BE2C (cell line): ENCODE results near the gene GPRC5C.

Experiments
- DNase-seq: peaks from one replicate; pipeline ENCODE4 v3.0.0-alpha.2; 2020
- H3K27me3 ChIP-seq: fragments of 250-450 bp; sonication (Bioruptor Pico); 2 replicates; pipeline ENCODE4 v1.5.1; 2020; ENCODE audit warnings: mild to moderate bottlenecking
- H3K36me3 ChIP-seq: fragments of 250-450 bp; sonication (Bioruptor Pico); 2 replicates; pipeline ENCODE4 v1.5.1; 2020; ENCODE audit warnings: mild to moderate bottlenecking
- H3K4me1 ChIP-seq: fragments of 250-450 bp; sonication (Bioruptor Pico); 2 replicates; pipeline ENCODE4 v1.5.1; 2020
- H3K4me3 ChIP-seq: 2 replicates; pipeline ENCODE4 v1.5.1; 2011; ENCODE audit warnings: low read depth, low read length
- H3K9me3 ChIP-seq: fragments of 250-450 bp; sonication (Bioruptor Pico); 2 replicates; pipeline ENCODE4 v1.5.1; 2020
- TF ChIP-seq, protein P1 (sequence below): IDR thresholded peaks from 2 replicates; pipeline ENCODE4 v1.5.1; 2012; ENCODE audit warnings: mild to moderate bottlenecking, low read depth, low read length

Gene GPRC5C

DNA sequence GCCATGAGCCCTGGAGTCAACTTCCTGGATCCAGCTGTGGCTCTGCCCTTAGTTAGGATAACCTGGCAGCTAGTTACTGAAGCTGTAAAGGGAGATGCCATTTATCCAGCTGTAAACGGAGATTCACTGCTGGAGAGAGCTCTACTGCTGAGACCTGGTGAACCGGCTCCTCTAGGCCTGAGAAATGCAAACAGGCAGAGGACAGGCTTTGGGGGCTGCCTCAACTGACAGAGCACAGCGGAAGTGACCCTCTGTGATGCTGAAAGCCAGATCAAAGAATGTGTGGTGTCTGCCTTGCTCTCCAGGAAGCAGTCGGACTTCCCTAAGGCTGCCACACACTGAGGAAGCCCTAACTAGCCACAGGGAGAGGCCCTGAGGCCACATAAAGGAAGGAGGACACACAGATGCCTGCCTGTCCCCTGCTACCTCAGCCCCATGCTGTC lies 21.9 kb upstream of the GPRC5C start:
- Histone ChIP-seq H3K4me3 (no peak overlapping the region), H3K9me3 (no peaks in the 10 kb centered on the region), H3K4me1 (no peaks in the 10 kb centered on the region), H3K27me3 (no peaks in the 10 kb centered on the region), H3K36me3 (no peaks in the 10 kb centered on the region)
- TF ChIP-seq, protein P1, sequence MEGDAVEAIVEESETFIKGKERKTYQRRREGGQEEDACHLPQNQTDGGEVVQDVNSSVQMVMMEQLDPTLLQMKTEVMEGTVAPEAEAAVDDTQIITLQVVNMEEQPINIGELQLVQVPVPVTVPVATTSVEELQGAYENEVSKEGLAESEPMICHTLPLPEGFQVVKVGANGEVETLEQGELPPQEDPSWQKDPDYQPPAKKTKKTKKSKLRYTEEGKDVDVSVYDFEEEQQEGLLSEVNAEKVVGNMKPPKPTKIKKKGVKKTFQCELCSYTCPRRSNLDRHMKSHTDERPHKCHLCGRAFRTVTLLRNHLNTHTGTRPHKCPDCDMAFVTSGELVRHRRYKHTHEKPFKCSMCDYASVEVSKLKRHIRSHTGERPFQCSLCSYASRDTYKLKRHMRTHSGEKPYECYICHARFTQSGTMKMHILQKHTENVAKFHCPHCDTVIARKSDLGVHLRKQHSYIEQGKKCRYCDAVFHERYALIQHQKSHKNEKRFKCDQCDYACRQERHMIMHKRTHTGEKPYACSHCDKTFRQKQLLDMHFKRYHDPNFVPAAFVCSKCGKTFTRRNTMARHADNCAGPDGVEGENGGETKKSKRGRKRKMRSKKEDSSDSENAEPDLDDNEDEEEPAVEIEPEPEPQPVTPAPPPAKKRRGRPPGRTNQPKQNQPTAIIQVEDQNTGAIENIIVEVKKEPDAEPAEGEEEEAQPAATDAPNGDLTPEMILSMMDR: no peak
- DNase-seq: no peak

DNA sequence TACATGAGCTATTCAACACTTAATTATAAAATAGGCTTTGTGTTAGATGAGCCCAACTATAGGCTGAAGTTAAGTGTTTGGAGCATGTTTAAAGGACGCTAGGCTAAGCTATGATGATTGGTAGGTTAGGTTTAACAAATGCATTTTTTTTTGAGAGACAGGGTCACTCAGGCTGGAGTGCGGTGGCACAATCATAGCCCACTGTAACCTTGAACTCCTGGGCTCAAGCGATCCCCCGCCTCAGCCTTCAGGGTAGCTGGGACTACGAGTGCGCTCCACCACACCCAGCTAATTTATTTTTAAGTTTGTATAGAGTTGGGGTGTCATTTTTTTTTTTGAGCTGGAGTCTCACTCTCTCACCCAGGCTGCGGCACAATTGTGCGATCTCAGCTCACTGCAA lies 19.3 kb upstream of the GPRC5C start:
- Histone ChIP-seq H3K27me3 (no peaks in the 10 kb centered on the region), H3K4me3 (no peak overlapping the region), H3K9me3 (no peaks in the 10 kb centered on the region), H3K36me3 (no peaks in the 10 kb centered on the region), H3K4me1 (no peaks in the 10 kb centered on the region)
- TF ChIP-seq, protein P1: no peak
- no peak for DNase-seq

DNA sequence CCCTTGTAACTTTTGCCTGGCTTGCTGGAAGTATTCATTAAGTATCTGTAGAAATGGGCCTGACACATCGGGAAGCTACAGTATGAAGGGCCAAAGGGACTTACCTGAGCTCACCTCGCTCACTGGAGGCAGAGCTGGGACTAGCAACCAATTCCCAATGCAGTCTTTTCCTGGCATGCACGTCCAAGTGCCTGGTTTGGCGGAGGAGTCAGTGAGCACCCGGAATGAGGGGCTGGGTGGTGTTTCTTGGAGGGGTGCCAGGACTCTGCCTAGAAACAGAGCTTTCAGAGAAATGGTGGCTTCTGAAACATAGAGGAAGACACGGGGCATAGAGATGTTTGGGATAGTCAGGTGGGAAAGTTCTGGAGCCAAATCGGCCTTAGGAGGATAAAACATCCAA lies 18.4 kb upstream of the GPRC5C start:
- DNase-seq: no peak
- no peaks in the 10 kb centered on the region for H3K36me3 ChIP-seq
- TF ChIP-seq, protein P1: no peak

DNA sequence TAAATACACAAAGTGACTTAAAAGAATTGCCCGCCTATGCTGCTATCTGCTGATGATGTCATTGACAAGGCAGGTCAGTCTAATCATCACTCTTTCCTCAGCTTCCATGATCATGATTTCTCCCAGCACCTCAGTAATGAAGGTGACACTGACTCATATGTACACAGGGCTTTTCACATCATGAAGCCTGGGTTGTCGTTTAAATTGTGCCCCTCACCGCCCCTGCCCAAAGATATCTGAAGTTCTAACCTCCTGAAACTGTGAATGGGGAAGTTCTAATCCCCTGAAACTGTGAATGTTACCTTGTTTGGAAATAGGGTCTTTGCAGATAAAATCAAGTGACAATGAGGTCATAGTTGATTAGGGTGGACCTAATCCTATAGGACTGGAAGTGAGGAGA lies 17.4 kb upstream of the GPRC5C start:
- no peaks in the 10 kb centered on the region for H3K4me1 ChIP-seq
- H3K4me3 ChIP-seq: no peak overlapping the region
- no peaks in the 10 kb centered on the region for H3K27me3 ChIP-seq

More for the DNA sequence above, 18.4 kb upstream of the GPRC5C start:
- Histone ChIP-seq H3K4me1 (no peaks in the 10 kb centered on the region), H3K9me3 (no peaks in the 10 kb centered on the region), H3K27me3 (no peaks in the 10 kb centered on the region), H3K4me3 (no peak overlapping the region)

DNA sequence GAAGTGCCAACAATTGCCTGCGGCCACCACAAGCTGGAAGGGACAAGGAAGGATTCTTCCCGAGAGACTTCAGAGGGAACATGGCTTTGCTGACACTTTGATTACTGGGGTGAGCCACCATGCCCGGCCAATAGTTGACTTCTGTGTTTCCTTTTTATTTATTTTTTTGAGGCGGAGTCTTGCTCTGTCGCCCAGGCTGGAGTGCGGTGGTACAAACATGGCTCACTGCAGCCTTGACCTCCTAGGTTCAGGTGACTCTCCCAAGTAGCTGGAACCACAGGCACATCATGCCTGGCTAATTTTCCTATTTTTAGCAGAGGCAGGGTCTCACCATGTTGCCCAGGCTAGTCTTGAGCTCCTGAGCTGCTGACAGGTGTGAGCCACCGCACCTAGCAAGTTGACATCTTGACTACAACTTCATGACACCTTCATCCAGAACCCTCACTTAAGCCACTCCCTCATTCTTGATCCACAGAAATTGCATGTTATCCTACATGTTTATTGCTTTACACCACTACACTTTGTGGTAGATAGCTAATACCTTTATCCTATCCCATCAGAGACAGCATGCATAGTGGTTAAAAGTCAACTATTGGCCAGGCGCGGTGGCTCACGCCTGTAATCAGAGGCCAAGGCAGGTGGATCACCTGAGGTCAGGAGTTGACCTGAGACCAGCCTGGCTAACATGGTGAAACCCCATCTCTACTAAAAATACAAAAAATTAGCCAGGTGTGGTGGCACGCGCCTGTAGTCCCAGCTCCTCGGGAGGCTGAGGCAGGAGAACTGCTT lies 16.1 kb upstream of the GPRC5C start:
- no peaks in the 10 kb centered on the region for H3K27me3 ChIP-seq
- no peaks in the 10 kb centered on the region for H3K9me3 ChIP-seq
- no peaks in the 10 kb centered on the region for H3K4me1 ChIP-seq
- DNase-seq: no peak
- H3K36me3 ChIP-seq: no peaks in the 10 kb centered on the region
- TF ChIP-seq, protein P1: no peak
- no peak overlapping the region for H3K4me3 ChIP-seq

More for the DNA sequence above, 17.4 kb upstream of the GPRC5C start:
- H3K36me3 ChIP-seq: no peaks in the 10 kb centered on the region
- H3K9me3 ChIP-seq: no peaks in the 10 kb centered on the region
- TF ChIP-seq, protein P1: no peak
- no peak for DNase-seq
